Measurements from ENCODE around the gene IGFBP2. TPM values are rescaled to one million over a fixed set of nuclear protein-coding genes. Genes with fewer than 3 reads are reported as not detected.

The IGFBP2 gene
- polyA plus RNA-seq, 1 of the 3 experiments (the other 2 are of a cell fraction) = 695 TPM

DNA sequence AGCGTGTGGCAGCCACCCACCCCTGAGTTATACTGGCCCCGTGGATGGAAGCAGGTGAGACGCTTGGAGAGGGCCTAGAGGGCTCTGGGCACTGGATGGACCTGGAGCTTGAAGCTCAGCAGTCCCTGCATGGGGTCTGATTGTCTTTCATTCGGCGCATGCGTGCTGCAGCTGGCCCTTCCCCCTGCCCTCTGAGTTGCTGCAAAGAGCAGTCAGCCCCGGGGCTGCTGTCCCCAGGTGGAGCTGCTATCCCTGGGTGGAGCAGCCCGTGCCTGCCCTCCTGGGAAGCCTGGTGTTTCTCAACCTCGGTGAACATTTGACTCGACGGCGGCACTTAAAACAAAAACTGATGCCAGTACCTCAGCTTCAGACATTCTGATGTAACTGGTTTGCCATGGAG, 32.5 kb downstream of the IGFBP2 start:
- TF ChIP-seq RFX5 (IDR thresholded peaks at IDR 0.05; ENCODE audit: low read length) = no peak
- TF ChIP-seq MXI1 (IDR thresholded peaks at IDR 0.05; ENCODE audit: low read depth, low read length) = no peak
- TF ChIP-seq, protein P1, sequence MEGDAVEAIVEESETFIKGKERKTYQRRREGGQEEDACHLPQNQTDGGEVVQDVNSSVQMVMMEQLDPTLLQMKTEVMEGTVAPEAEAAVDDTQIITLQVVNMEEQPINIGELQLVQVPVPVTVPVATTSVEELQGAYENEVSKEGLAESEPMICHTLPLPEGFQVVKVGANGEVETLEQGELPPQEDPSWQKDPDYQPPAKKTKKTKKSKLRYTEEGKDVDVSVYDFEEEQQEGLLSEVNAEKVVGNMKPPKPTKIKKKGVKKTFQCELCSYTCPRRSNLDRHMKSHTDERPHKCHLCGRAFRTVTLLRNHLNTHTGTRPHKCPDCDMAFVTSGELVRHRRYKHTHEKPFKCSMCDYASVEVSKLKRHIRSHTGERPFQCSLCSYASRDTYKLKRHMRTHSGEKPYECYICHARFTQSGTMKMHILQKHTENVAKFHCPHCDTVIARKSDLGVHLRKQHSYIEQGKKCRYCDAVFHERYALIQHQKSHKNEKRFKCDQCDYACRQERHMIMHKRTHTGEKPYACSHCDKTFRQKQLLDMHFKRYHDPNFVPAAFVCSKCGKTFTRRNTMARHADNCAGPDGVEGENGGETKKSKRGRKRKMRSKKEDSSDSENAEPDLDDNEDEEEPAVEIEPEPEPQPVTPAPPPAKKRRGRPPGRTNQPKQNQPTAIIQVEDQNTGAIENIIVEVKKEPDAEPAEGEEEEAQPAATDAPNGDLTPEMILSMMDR (IDR thresholded peaks at IDR 0.05) = no peak
- TF ChIP-seq TCF12 (IDR thresholded peaks at IDR 0.05) = no peak
- TF ChIP-seq TAF1 (IDR thresholded peaks at IDR 0.05; ENCODE audit: borderline replicate concordance, low read depth, low read length) = no peak
- TF ChIP-seq NFIC (IDR thresholded peaks at IDR 0.05; ENCODE audit: borderline replicate concordance) = no peak
- TF ChIP-seq FOXJ3 (CRISPR knock-in tag; IDR thresholded peaks at IDR 0.05) = no peak
- peak overlapping the region in 1 of 2 experiments; percentile 63; a peak in 2 of 4 replicates for H3K27ac ChIP-seq (ENCODE audit: low read depth in 2 of 2, low read length in 1 of 2)
- peaks cover 8 to 31% of the 10 kb centered on the region in 2 experiments for H3K36me3 ChIP-seq (replicated peaks in 1 of 2; ENCODE audit: control insufficient read depth in 1 of 2, insufficient read depth in 2 of 2, low read length in 1 of 2)
- 69% methylated on average over 7 of the region's 12 CpGs for WGBS (ENCODE audit: low lambda C conversion rate)
- no peaks in the 10 kb centered on the region for H3F3A ChIP-seq (replicated peaks; ENCODE audit: insufficient read depth)
- no peak overlapping the region for H3K4me3 ChIP-seq (ENCODE audit: low read depth in 2 of 2, low read length in 1 of 2)
- no peaks in the 10 kb centered on the region for H3K27me3 ChIP-seq (ENCODE audit: insufficient read depth)
- ChIA-PET CTCF (interaction anchor here (0.6 to 24.7 kb wide), 31 partner anchors 9 to 1074 kb away, joined by 3 to 614 read pairs (median 7); partner anchors contain the start of gene RPL37A), POLR2A (interaction anchor here (1.0 to 2.1 kb wide), 3 partner anchors 14 to 147 kb away, joined by 3 to 17 read pairs (median 3); no protein-coding TSS in a partner anchor)
- H3K9ac ChIP-seq = no peak overlapping the region
- no peaks in the 10 kb centered on the region for H3K9me2 ChIP-seq
- no peaks in the 10 kb centered on the region for H3K79me2 ChIP-seq (ENCODE audit: insufficient read depth)
- peak; percentile 61 for DNase-seq
- H3K9me3 ChIP-seq = no peaks in the 10 kb centered on the region
- H2AFZ ChIP-seq (ENCODE audit: low read depth) = no peak overlapping the region
- peaks cover 14 to 23% of the 10 kb centered on the region in 2 experiments; a peak in 3 of 4 replicates for H3K4me1 ChIP-seq (ENCODE audit: control insufficient read depth in 1 of 2, insufficient read depth in 2 of 2, low read depth in 1 of 2, low read length in 1 of 2)
- no peak overlapping the region for H3K4me2 ChIP-seq
- H4K20me1 ChIP-seq (ENCODE audit: insufficient read depth) = no peaks in the 10 kb centered on the region

DNA sequence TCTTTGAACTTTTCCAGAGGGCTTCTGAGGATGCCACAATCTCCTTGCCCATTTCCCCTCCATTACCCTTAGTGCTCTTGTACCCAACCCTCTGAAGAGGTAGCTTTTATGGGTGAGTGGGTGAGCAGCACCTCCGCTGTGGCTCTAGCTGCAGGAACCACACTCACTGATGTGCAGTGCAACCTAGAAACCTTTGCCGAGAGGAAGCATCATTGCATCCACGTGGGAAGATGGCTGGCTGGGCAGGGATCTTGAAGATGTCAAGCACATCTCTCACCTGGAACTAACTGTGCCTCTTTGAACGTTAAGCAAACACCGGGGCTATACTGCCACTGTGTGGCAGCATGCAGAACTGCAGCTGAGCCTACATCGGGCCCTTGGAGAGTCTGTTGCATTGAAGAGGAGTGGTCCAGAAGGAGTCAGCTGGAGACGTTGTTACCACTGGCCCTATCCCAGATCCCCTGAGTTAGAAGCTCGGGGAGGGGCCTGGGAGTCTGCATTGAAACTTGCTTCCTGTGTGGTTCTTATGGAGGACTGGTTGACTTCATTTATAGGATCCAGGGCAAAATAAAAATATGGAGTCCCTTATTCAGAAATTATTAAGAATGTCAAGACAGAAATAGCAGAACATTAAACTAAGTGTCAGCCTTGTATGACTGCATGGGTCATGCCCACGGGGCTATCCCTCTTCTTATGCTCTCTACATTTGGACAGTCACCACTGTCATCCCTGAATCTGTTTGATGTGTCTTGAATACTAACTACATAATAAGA, 33.4 kb downstream of the IGFBP2 start:
- peaks cover 3 to 26% of the 10 kb centered on the region in 2 experiments for H3K36me3 ChIP-seq (replicated peaks in 1 of 2; ENCODE audit: control insufficient read depth in 1 of 2, insufficient read depth in 2 of 2, low read length in 1 of 2)
- no peaks in the 10 kb centered on the region for H4K20me1 ChIP-seq (ENCODE audit: insufficient read depth)
- POLR2A ChIA-PET = interaction anchor here (2.1 kb wide), 1 partner anchor 148 kb away, joined by 17 read pairs; no protein-coding TSS in a partner anchor
- H3K9me3 ChIP-seq = no peaks in the 10 kb centered on the region
- peaks cover 14 to 23% of the 10 kb centered on the region in 2 experiments; a peak in 3 of 4 replicates for H3K4me1 ChIP-seq (ENCODE audit: control insufficient read depth in 1 of 2, insufficient read depth in 2 of 2, low read depth in 1 of 2, low read length in 1 of 2)
- CTCF ChIA-PET = interaction anchor here (0.5 to 24.7 kb wide), 46 partner anchors 8 to 1073 kb away, joined by 3 to 614 read pairs (median 6); partner anchors contain the start of genes IGFBP2 and RPL37A
- H3K79me2 ChIP-seq (ENCODE audit: insufficient read depth) = no peaks in the 10 kb centered on the region
- no peaks in the 10 kb centered on the region for H3K27me3 ChIP-seq (ENCODE audit: insufficient read depth)
- WGBS (ENCODE audit: low lambda C conversion rate) = 14% methylated on average over 9 of the region's 9 CpGs
- no peak overlapping the region; a peak in 1 of 4 replicates for H3K27ac ChIP-seq (ENCODE audit: low read depth in 2 of 2, low read length in 1 of 2)
- H3K9ac ChIP-seq = no peak overlapping the region
- no peaks in the 10 kb centered on the region for H3F3A ChIP-seq (replicated peaks; ENCODE audit: insufficient read depth)
- DNase-seq = peak; percentile 79
- H3K4me2 ChIP-seq = no peak overlapping the region
- no peak overlapping the region for H2AFZ ChIP-seq (ENCODE audit: low read depth)
- H3K9me2 ChIP-seq = no peaks in the 10 kb centered on the region
- no peak overlapping the region; a peak in 1 of 4 replicates for H3K4me3 ChIP-seq (ENCODE audit: low read depth in 2 of 2, low read length in 1 of 2)
- TF ChIP-seq MXI1 (IDR thresholded peaks at IDR 0.05; ENCODE audit: low read depth, low read length) (peak; percentile 49; the same call in 1 of the 2 replicates), RAD21 (IDR thresholded peaks at IDR 0.05; ENCODE audit: low read length) (peak; percentile 100), SMC3 (IDR thresholded peaks at IDR 0.05; ENCODE audit: low read depth, low read length) (peak; percentile 99), CHD2 (IDR thresholded peaks at IDR 0.05; ENCODE audit: low read length, partially characterized antibody) (peak; percentile 8)
- TF ChIP-seq, protein P1 (IDR thresholded peaks at IDR 0.05) = peak; percentile 98
- TF ChIP-seq, protein P2, sequence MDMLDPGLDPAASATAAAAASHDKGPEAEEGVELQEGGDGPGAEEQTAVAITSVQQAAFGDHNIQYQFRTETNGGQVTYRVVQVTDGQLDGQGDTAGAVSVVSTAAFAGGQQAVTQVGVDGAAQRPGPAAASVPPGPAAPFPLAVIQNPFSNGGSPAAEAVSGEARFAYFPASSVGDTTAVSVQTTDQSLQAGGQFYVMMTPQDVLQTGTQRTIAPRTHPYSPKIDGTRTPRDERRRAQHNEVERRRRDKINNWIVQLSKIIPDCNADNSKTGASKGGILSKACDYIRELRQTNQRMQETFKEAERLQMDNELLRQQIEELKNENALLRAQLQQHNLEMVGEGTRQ (IDR thresholded peaks at IDR 0.05; ENCODE audit: borderline replicate concordance, low read depth, low read length) = no peak
- TF ChIP-seq, protein P3, sequence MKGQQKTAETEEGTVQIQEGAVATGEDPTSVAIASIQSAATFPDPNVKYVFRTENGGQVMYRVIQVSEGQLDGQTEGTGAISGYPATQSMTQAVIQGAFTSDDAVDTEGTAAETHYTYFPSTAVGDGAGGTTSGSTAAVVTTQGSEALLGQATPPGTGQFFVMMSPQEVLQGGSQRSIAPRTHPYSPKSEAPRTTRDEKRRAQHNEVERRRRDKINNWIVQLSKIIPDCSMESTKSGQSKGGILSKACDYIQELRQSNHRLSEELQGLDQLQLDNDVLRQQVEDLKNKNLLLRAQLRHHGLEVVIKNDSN (IDR thresholded peaks at IDR 0.05; ENCODE audit: borderline replicate concordance, low read depth) = no peak
